Endothelial cell of umbilical vein (primary cell): ENCODE measurements around the gene GREB1. TPM values are rescaled to one million over a fixed set of nuclear protein-coding genes. Genes with fewer than 3 reads are reported as not detected.

Source experiments
- BruUV-seq: library from RNA; stranded (reverse); fragments of 400-500 nt; replicated peaks from 2 replicates; lab custom pipeline; 2021; lab: Mats Ljungman, UMichigan
- CTCF ChIA-PET: fragments of 300-600, 350-600 bp; sonication (Branson Sonifier 250); formaldehyde crosslinking; loops from one replicate; lab custom pipeline; 2021; ENCODE audit warnings: antibody characterized with exemption, inconsistent platforms; lab: Charles Lee
- POLR2A ChIA-PET: fragments of 300-600, 350-600 bp; sonication (Branson Sonifier 250); formaldehyde crosslinking; loops from one replicate; lab custom pipeline; 2021; ENCODE audit warnings: antibody characterized with exemption, inconsistent platforms; lab: Charles Lee
- DNase-seq: peaks from one replicate; pipeline ENCODE4 v3.0.0-alpha.2; 2011; ENCODE audit warnings: low read depth, low spot score
- FAIRE-seq: peaks from 2 replicates; lab custom pipeline; 2011; peaks lifted over from hg19 to GRCh38; lab: Jason Lieb, UNC
- H2AFZ ChIP-seq: 2 replicates; pipeline ENCODE4 v1.6.0; 2012; ENCODE audit warnings: low read depth, low read length, control low read depth, inconsistent platforms
- H3K27ac ChIP-seq: 2 replicates; pipeline ENCODE4 v1.5.1; 2011; ENCODE audit warnings: low read depth, mild to moderate bottlenecking, control low read depth, low read length, moderate library complexity; ENCODE audit not compliant: insufficient read depth
- H3K27me3 ChIP-seq, 2 experiments: 2 replicates each; pipeline versions ENCODE4 v1.6.0 to v1.6.1; 2011; ENCODE audit warnings: low read length in 2 of 2, mixed read lengths in 1 of 2; ENCODE audit not compliant: control insufficient read depth in 2 of 2, insufficient read depth in 2 of 2
- H3K36me3 ChIP-seq, 2 experiments: 2 replicates in 1 of 2; 3 replicates in 1 of 2; pipeline ENCODE4 v1.5.1; 2011; ENCODE audit warnings: low read length in 2 of 2, mild to moderate bottlenecking in 1 of 2, moderate library complexity in 1 of 2; ENCODE audit not compliant: control insufficient read depth in 2 of 2, insufficient read depth in 2 of 2; ENCODE audit errors: extremely low read depth in 1 of 2
- H3K4me1 ChIP-seq: 3 replicates; pipeline ENCODE4 v1.5.1; 2011; ENCODE audit warnings: mild to moderate bottlenecking, low read length; ENCODE audit not compliant: control insufficient read depth, insufficient read depth; ENCODE audit errors: extremely low read depth
- H3K4me2 ChIP-seq: 2 replicates; pipeline ENCODE4 v1.6.1; 2011; ENCODE audit warnings: low read length, control low read depth, mixed read lengths; ENCODE audit not compliant: insufficient read depth
- H3K4me3 ChIP-seq, 3 experiments: fragments of 200-600 bp in 1 of 3; sonication (generic), shearing (Covaris generic) in 1 of 3; replicated peaks in 1 of 3; 2 replicates each; pipeline ENCODE4 v1.5.1; 2011 to 2016; ENCODE audit warnings: control low read depth in 3 of 3, low read length in 3 of 3, mild to moderate bottlenecking in 2 of 3, inconsistent platforms in 1 of 3, low read depth in 1 of 3, moderate library complexity in 1 of 3; ENCODE audit not compliant: insufficient read depth in 1 of 3
- H3K79me2 ChIP-seq: 2 replicates; pipeline ENCODE4 v1.6.0; 2012; ENCODE audit warnings: low read length, inconsistent platforms; ENCODE audit not compliant: control insufficient read depth, insufficient read depth
- H3K9ac ChIP-seq: replicated peaks from 2 replicates; pipeline ENCODE3; 2011; ENCODE audit warnings: low read length, control low read depth; ENCODE audit not compliant: insufficient read depth; ENCODE audit errors: extremely low read depth
- H3K9me1 ChIP-seq: replicated peaks from 3 replicates; pipeline ENCODE4 v1.6.0; 2011; ENCODE audit warnings: mild to moderate bottlenecking, low read length; ENCODE audit not compliant: control insufficient read depth, insufficient read depth; ENCODE audit errors: extremely low read depth
- H3K9me3 ChIP-seq: replicated peaks from 2 replicates; pipeline ENCODE4 v1.5.1; 2012; ENCODE audit warnings: low read length, inconsistent platforms; ENCODE audit not compliant: control insufficient read depth, insufficient read depth
- H4K20me1 ChIP-seq: replicated peaks from 2 replicates; pipeline ENCODE3; 2011; ENCODE audit warnings: mild to moderate bottlenecking, low read length; ENCODE audit not compliant: control insufficient read depth, insufficient read depth; ENCODE audit errors: extremely low read depth
- EZH2 ChIP-seq: IDR thresholded peaks from 2 replicates; pipeline ENCODE4 v1.6.1; 2012; ENCODE audit warnings: borderline replicate concordance, low read depth, mild to moderate bottlenecking, moderate library complexity, low read length, inconsistent platforms; ENCODE audit not compliant: severe bottlenecking
- FOS ChIP-seq: IDR thresholded peaks from 2 replicates; pipeline ENCODE4 v1.6.1; 2011; ENCODE audit warnings: mild to moderate bottlenecking, low read length, moderate library complexity, borderline replicate concordance; ENCODE audit not compliant: insufficient read depth
- GATA2 ChIP-seq: IDR thresholded peaks from 2 replicates; pipeline ENCODE4 v1.7.0; 2011; ENCODE audit warnings: low read depth, mild to moderate bottlenecking, moderate library complexity, mixed read lengths, low read length; ENCODE audit not compliant: insufficient read length, insufficient read depth
- JUN ChIP-seq: IDR thresholded peaks from 2 replicates; pipeline ENCODE4 v1.6.1; 2011; ENCODE audit warnings: borderline replicate concordance, low read depth; ENCODE audit not compliant: insufficient read length, insufficient read depth
- MYC ChIP-seq: IDR thresholded peaks from one replicate; pipeline ENCODE4 v1.6.1; 2011; ENCODE audit warnings: mild to moderate bottlenecking, low read depth, low read length
- POLR2A ChIP-seq: IDR thresholded peaks from 2 replicates; pipeline ENCODE4 v1.6.1; 2012; ENCODE audit warnings: low read depth, mild to moderate bottlenecking, control low read depth, low read length
- POLR2AphosphoS5 ChIP-seq: IDR thresholded peaks from 2 replicates; pipeline ENCODE4 v1.6.1; 2012; ENCODE audit warnings: low read depth, mild to moderate bottlenecking, control low read depth, low read length, moderate library complexity; ENCODE audit not compliant: insufficient read depth
- dilution Hi-C: fragments of 300-500 bp; cut with MboI; formaldehyde crosslinking; loops from one replicate; pipeline ENCODE4 v1.15.0; 2019; ENCODE audit warnings: low sequenced_read_pairs; ENCODE audit not compliant: extremely low pct_ligation_motif_present
- intact Hi-C: fragments of 100-400 bp; cut with micrococcal nuclease; formaldehyde crosslinking; loops from one replicate; pipeline ENCODE4 v1.10.0; 2022
- polyA plus RNA-seq, 4 experiments: library from polyadenylated mRNA; depleted of rRNA in 3 of 4; stranded (reverse) in 3 of 4; unstranded in 1 of 4; fragments of >200 nt; gene quantifications; 2 replicates each; pipeline versions ENCODE4 v1.2.1 to v1.2.3, GENCODE V29; 2011 to 2012; ENCODE audit warnings: missing spikeins in 1 of 4
- total RNA-seq: library from RNA; stranded (reverse); gene quantifications from 2 replicates; pipeline ENCODE4 v1.2.3, GENCODE V29; 2021
- TF ChIP-seq, protein P1 (sequence below): IDR thresholded peaks from 2 replicates; pipeline ENCODE4 v1.6.1; 2011; ENCODE audit not compliant: insufficient read depth, insufficient read length
- TF ChIP-seq, protein P2 (sequence below), 2 donors: IDR thresholded peaks; 1 replicate in 1 of 2; 2 replicates in 1 of 2; pipeline ENCODE4 v1.5.1; 2011; ENCODE audit warnings: low read length in 2 of 2, mild to moderate bottlenecking in 2 of 2, moderate library complexity in 2 of 2, control low read depth in 1 of 2, inconsistent platforms in 1 of 2, low read depth in 1 of 2; ENCODE audit not compliant: insufficient read depth in 1 of 2; ENCODE audit errors: extremely low read depth in 1 of 2

The GREB1 gene
- total and polyA plus RNA-seq, 2 donors (not counting 3 experiments of a cell fraction or from before 2014, with no cell fraction given): 0.17 to 0.58 TPM

DNA sequence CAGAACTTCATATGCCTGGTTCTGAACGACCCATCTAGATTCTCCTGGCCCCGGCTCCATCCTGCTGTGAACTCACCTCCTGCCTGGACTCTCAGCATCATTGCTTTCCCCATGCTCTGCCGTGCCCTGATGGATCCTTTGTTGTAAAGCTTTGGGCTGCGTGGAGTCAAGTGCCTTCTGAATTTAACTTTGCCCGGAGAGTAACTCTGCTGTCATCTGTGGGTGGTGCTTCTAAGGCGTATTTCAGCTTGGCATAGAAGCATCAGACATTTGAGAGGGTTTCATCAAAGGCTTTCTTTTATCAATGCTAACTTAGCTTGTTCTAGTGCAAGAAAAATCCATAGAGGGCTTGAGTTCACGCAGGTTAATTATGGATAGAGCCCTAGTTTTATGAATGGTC is 8.1 kb upstream of the GREB1 start:
- H4K20me1 ChIP-seq: no peaks in the 10 kb centered on the region
- H3K79me2 ChIP-seq: no peaks in the 10 kb centered on the region
- no TSS peak for BruUV-seq
- dilution Hi-C loops: no loop called here
- H3K9ac ChIP-seq: no peak overlapping the region
- intact Hi-C loops: no loop called here
- DNase-seq: no peak
- TF ChIP-seq, protein P1, sequence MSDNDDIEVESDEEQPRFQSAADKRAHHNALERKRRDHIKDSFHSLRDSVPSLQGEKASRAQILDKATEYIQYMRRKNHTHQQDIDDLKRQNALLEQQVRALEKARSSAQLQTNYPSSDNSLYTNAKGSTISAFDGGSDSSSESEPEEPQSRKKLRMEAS: no peak
- no peak for TF ChIP-seq FOS
- TF ChIP-seq GATA2: no peak
- no peak for TF ChIP-seq MYC
- no peaks in the 10 kb centered on the region for H3K36me3 ChIP-seq
- no peak overlapping the region for H2AFZ ChIP-seq
- no peak for FAIRE-seq
- H3K4me2 ChIP-seq: no peak overlapping the region
- POLR2A ChIA-PET: no interaction called here
- H3K4me1 ChIP-seq: no peaks in the 10 kb centered on the region
- no peaks in the 10 kb centered on the region for H3K9me3 ChIP-seq
- H3K27ac ChIP-seq: no peak overlapping the region
- no peaks in the 10 kb centered on the region for H3K9me1 ChIP-seq
- H3K27me3 ChIP-seq: peaks cover 0 to 4% of the 10 kb centered on the region in 2 experiments
- CTCF ChIA-PET: interaction anchor here (1.0 kb wide), 1 partner anchor 58 kb away, joined by 3 read pairs; no protein-coding TSS in a partner anchor
- no peak overlapping the region for H3K4me3 ChIP-seq

DNA sequence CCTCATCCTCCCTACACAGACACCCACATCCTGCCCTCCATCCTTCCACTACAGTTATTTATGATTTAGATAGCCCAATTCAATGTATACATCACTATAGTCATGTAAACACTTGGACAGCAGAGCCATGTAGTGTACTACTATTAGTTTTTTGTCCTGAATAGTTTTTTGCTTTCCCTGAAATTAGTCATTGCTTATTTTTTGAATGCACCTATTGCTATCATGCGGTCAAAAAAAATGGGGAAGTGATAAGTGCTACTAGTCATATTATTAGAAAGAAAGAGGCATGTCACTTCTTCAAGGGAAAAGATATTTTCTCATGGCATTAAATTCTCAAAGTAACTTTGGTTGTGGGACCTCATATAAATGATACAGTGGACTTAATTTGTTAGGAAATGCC is 6.8 kb upstream of the GREB1 start:
- H3K4me1 ChIP-seq: no peaks in the 10 kb centered on the region
- BruUV-seq: no TSS peak
- dilution Hi-C loops (no loop called here), intact Hi-C loops (no loop called here)
- no peak overlapping the region for H3K4me3 ChIP-seq
- DNase-seq: no peak
- no peaks in the 10 kb centered on the region for H3K79me2 ChIP-seq
- H3K36me3 ChIP-seq: no peaks in the 10 kb centered on the region
- no peak for FAIRE-seq
- H3K27me3 ChIP-seq: peaks cover 0 to 4% of the 10 kb centered on the region in 2 experiments
- no peak overlapping the region for H2AFZ ChIP-seq
- POLR2A ChIA-PET: no interaction called here
- H3K9me3 ChIP-seq: no peaks in the 10 kb centered on the region
- CTCF ChIA-PET: interaction anchor here (1.0 kb wide), 1 partner anchor 57 kb away, joined by 3 read pairs; no protein-coding TSS in a partner anchor
- no peak overlapping the region for H3K27ac ChIP-seq
- TF ChIP-seq, protein P2, sequence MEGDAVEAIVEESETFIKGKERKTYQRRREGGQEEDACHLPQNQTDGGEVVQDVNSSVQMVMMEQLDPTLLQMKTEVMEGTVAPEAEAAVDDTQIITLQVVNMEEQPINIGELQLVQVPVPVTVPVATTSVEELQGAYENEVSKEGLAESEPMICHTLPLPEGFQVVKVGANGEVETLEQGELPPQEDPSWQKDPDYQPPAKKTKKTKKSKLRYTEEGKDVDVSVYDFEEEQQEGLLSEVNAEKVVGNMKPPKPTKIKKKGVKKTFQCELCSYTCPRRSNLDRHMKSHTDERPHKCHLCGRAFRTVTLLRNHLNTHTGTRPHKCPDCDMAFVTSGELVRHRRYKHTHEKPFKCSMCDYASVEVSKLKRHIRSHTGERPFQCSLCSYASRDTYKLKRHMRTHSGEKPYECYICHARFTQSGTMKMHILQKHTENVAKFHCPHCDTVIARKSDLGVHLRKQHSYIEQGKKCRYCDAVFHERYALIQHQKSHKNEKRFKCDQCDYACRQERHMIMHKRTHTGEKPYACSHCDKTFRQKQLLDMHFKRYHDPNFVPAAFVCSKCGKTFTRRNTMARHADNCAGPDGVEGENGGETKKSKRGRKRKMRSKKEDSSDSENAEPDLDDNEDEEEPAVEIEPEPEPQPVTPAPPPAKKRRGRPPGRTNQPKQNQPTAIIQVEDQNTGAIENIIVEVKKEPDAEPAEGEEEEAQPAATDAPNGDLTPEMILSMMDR (IDR thresholded peaks at IDR 0.05; ENCODE audit: extremely low read depth in 1 of 2, insufficient read depth in 1 of 2, low read depth in 1 of 2, low read length in 2 of 2): no peak
- no peak for TF ChIP-seq EZH2
- TF ChIP-seq, protein P1: no peak
- TF ChIP-seq POLR2AphosphoS5: no peak
- TF ChIP-seq GATA2: no peak
- TF ChIP-seq JUN: no peak
- TF ChIP-seq POLR2A: no peak
- TF ChIP-seq FOS: no peak
- no peak for TF ChIP-seq MYC
- no peak overlapping the region for H3K9ac ChIP-seq
- H3K4me2 ChIP-seq: no peak overlapping the region
- no peaks in the 10 kb centered on the region for H4K20me1 ChIP-seq
- no peaks in the 10 kb centered on the region for H3K9me1 ChIP-seq
